ENCODE data around the gene GSDMA. TPM values are rescaled to one million over a fixed set of nuclear protein-coding genes. Genes with fewer than 3 reads are reported as not detected.
A peak's percentile ranks its signal among the peaks of the same experiment; 100 is the strongest.

GSDMA gene
- total RNA-seq, 4 donors from 2014 or later, result not detected

- Histone ChIP-seq H3K4me3 (replicated peaks in 1 of 3) (no peak overlapping the region), H3K27me3 (no peaks in the 10 kb centered on the region), H3K4me1 (peaks cover 27 to 46% of the 10 kb centered on the region in 2 donors), H3K9me3 (no peaks in the 10 kb centered on the region), H3K27ac (peak overlapping the region; percentile 94 to 95 (median 95)), H3K36me3 (no peaks in the 10 kb centered on the region)
- WGBS, 2 donors, result 59 to 66% methylated on average over 8 of the region's 8 CpGs
- TF ChIP-seq CTCF (IDR thresholded peaks at IDR 0.05) (no peak), POLR2A (IDR thresholded peaks at IDR 0.05) (no peak)
- intact Hi-C loops (cut with DNase I), result loop anchor here (2.0 kb wide), 1 partner anchor 22 kb away; no protein-coding TSS in a partner anchor
- DNase-seq, result no peak
These were observed 33.8 kb upstream of the GSDMA start for GRCh38 chr17:39928858-39929645.

GRCh38 chr17:39929646-39930407 is 33.0 kb upstream of the GSDMA start:
- Histone ChIP-seq H3K36me3 (no peaks in the 10 kb centered on the region), H3K27ac (peak overlapping the region in 2 of 3 donors; percentile 43 to 95), H3K9me3 (no peaks in the 10 kb centered on the region), H3K27me3 (no peaks in the 10 kb centered on the region), H3K4me3 (replicated peaks in 1 of 3) (no peak overlapping the region), H3K4me1 (peaks cover 27 to 38% of the 10 kb centered on the region in 2 donors)
- whole genome bisulfite sequencing, 2 donors, result 88 to 94% methylated on average over 5 of the region's 5 CpGs
- no peak for DNase-seq
- TF ChIP-seq CTCF (IDR thresholded peaks at IDR 0.05) (no peak), POLR2A (IDR thresholded peaks at IDR 0.05) (no peak)
- intact Hi-C loops (cut with DNase I), result loop anchor here (2.0 kb wide), 1 partner anchor 21 kb away; no protein-coding TSS in a partner anchor

GRCh38 chr17:39933912-39934311 is 28.9 kb upstream of the GSDMA start:
- 79 to 90% methylated on average over 5 of the region's 5 CpGs for WGBS, 2 donors
- no peaks in the 10 kb centered on the region for H3K36me3 ChIP-seq
- no peaks in the 10 kb centered on the region for H3K9me3 ChIP-seq
- no peaks in the 10 kb centered on the region for H3K27me3 ChIP-seq
- intact Hi-C loops (cut with DNase I), result no loop called here
- H3K4me1 ChIP-seq, result peaks cover 5 to 9% of the 10 kb centered on the region in 2 donors
- H3K4me3 ChIP-seq (replicated peaks in 1 of 3), result no peak overlapping the region
- peak in 1 of 2 donors; percentile 13 for DNase-seq
- TF ChIP-seq POLR2A (IDR thresholded peaks at IDR 0.05), result no peak
- TF ChIP-seq CTCF (IDR thresholded peaks at IDR 0.05), result no peak
- H3K27ac ChIP-seq, result no peak overlapping the region

GRCh38 chr17:39934324-39934723 is 28.5 kb upstream of the GSDMA start:
- 85% methylated on average over 5 of the region's 5 CpGs for WGBS, 2 donors

More at GRCh38 chr17:39934324-39934723, 28.5 kb upstream of the GSDMA start:
- intact Hi-C loops (cut with DNase I), result no loop called here
- Histone ChIP-seq H3K36me3 (no peaks in the 10 kb centered on the region), H3K27ac (no peak overlapping the region), H3K4me1 (peaks cover 1 to 5% of the 10 kb centered on the region in 2 donors), H3K9me3 (no peaks in the 10 kb centered on the region), H3K27me3 (no peaks in the 10 kb centered on the region), H3K4me3 (replicated peaks in 1 of 3) (no peak overlapping the region)
- DNase-seq, result no peak
- no peak for TF ChIP-seq POLR2A (IDR thresholded peaks at IDR 0.05)
- no peak for TF ChIP-seq CTCF (IDR thresholded peaks at IDR 0.05)
